HG02763 (cell line): ENCODE data around the gene NTSR1.

Experiments
- ATAC-seq: cut with Tn5 transposase; IDR thresholded peaks from one replicate; pipeline ENCODE4 v1.9.1; 2021; ENCODE audit warnings: mild to moderate bottlenecking, moderate library complexity; ENCODE audit not compliant: unreplicated experiment

Gene NTSR1

DNA sequence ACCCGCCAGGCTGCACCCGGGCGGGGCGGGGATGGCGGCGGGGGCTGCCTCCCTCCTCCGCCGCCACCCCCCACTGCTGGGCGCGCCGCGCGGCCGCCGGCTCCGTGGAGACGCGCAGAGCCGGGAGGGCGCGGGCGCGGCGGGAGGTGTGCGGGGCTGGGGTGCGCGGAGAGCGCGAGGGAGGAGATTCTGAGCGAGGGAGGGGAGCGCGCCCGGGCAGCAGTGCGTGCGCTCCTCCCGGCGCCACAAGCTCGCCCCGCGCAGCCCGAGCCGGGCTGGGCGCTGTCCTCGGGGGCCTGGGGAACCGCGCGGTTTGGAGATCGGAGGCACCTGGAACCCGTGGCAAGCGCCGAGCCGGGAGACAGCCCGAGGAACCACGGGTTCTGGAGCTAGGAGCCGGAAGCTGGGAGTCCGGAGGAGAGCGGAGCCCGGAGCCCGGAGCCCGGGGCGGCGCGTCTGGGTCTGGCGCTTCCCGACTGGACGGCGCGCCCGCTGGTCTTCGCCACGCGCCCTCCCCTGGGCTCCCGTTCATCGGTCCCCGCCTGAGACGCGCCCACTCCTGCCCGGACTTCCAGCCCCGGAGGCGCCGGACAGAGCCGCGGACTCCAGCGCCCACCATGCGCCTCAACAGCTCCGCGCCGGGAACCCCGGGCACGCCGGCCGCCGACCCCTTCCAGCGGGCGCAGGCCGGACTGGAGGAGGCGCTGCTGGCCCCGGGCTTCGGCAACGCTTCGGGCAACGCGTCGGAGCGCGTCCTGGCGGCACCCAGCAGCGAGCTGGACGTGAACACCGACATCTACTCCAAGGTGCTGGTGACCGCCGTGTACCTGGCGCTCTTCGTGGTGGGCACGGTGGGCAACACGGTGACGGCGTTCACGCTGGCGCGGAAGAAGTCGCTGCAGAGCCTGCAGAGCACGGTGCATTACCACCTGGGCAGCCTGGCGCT lies at the start of gene NTSR1:
Gene NTSR1 (plus strand): TSS at position 246 of the 946 bp plus-strand sequence. CDS start 372 bp downstream, at position 618.
- ATAC-seq, result no peak

DNA sequence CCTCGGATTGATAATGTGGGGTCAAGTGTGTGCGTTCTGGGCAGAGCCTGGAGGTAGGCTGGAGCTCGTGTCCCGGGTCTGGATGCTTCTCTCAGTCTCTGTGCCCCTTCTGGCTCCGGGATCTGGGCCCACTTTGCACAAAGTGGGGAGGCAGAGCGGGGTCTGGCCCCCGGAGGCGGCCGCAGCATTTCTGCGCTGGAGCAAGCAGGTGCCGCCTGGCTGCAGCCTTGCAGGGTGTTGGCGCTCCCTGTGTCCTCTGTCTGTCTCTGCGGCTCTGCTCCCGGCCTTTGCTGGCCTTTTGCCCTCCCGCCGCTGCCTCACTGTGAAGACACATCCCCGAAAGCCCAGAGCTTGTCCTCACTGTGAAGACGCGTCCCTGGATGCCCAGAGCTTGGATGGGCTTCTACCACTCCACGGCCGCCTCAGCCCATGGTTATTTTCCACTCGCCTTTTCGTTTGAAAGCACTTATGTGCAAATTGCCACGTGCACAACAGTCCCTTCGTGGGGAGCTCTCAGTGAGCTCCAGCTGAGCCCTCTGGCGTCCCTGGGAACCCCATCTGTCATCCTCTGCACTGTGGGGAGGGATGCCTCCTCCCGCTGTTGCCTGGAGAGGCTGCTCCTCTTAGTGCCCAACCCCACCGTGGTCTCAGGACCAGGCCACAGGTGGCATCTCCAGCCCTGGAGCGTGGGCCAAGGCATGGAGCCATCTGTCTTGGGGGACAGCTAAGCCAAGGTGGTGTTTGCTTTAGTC lies 49.0 kb upstream of the NTSR1 start:
- no peak for ATAC-seq

DNA sequence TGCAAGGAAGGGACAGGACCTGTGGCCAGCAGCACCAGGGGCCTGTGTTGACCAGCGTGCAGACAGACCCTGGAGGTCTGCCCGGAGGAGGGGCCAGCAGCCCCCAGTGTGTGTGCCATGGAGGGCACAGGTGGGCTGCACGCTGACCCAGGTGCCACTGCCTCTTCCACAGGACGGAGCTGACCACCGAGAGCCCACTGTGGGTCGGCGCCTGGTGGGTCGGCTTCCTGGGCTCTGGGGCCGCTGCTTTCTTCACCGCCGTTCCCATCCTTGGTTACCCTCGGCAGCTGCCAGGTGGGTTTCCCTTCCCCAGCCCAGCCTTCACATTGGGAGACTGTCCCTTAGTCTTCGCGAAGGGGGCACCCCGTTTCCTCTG lies 48.4 kb upstream of the NTSR1 start:
- ATAC-seq, result no peak

DNA sequence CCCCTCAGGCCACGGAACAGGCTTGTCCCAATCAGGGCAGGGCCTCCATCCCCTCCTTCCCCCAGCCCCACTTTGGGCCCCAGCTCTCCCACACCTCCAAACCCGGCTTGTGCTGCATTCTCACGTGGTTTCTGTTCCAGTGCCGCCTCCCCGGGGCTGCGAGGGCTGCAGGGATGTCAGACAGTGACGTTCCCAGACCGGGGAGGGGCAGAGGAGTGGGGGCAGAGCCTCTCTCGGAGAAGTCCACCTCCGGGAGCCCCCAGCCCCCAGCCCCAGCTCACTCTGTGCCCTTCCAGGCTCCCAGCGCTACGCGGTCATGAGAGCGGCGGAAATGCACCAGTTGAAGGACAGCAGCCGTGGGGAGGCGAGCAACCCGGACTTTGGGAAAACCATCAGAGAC lies 47.9 kb upstream of the NTSR1 start:
- ATAC-seq, result no peak

DNA sequence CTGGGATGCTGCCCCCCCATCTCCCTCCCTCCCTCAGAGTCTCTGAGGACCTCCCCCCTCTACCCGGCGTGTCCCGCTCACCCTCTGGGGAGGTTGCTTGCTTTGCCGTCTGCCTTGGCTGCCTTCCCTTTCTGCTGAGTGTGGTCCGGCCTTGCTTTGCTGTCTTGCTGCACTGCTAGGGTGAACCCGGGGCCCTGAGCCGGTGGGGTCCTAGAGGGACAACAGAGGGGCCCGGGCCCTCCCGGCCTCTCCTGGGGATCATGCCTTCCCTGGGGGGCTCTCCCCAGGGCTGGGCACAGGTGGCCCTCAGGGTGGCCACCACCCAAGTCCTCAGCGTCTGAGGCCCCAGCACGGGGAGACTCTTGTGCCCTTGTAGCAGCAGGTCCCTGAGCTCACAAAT lies 47.0 kb upstream of the NTSR1 start:
- ATAC-seq, result no peak

DNA sequence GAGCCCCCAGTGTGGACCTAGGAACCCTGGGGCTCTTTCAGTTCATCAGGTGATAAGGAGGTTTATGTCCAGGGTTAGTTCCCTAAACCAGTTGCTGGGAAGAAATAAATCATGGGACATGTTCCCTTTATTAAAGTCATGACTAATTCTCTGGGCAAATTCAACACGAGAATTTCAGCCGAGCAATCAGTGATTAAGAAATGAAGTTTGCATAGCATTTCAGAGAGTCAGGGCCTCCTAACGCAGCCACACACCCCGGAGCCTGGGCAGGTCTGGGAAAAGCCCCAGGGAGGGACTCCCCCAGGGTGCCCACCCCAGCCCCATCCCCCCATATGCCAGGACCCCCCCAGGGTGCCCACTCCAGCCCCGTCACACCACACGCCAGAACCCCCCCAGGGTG lies 46.2 kb upstream of the NTSR1 start:
- no peak for ATAC-seq

DNA sequence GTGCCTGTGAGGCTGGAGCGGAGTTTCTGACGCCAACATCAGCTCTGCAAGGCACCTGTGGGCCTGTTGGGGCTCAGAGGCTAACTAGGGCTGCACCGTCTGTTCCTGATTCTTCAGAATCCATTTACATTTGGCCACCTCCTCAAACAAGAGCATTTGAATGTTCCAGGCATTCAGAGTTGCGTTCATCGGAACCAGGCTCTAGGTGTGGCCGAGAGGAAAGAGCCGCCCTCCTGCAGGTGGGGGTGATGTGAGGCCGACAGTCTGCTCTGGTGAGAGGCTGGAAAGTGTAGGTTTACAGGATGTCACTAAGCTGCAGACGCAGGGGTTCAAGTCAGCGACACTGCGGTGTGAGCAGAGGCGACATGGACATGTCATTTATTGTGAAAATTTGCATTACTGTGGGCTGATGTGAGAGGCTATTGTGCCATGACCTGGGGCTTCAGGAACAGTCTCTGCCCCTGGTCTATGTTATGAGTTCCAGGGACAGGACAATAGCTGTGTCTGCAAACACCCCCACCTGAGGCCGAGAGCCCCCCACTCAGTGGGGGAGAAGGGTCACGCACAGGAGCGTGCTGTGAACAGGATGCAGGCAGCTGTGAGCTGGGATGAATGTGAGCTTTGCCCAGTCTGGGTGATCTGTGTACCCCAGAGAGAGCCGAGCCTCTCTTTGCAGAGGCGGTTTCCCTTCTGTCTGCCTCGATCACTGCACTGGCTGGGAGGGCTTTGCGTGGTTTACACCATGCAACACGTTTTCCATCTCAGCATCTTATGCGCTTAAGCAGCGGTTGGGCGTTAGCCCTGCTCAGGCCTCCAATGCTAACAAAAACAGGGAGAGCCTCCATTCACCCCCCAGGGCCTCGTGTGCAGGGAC lies 45.3 kb upstream of the NTSR1 start:
- ATAC-seq, result no peak

DNA sequence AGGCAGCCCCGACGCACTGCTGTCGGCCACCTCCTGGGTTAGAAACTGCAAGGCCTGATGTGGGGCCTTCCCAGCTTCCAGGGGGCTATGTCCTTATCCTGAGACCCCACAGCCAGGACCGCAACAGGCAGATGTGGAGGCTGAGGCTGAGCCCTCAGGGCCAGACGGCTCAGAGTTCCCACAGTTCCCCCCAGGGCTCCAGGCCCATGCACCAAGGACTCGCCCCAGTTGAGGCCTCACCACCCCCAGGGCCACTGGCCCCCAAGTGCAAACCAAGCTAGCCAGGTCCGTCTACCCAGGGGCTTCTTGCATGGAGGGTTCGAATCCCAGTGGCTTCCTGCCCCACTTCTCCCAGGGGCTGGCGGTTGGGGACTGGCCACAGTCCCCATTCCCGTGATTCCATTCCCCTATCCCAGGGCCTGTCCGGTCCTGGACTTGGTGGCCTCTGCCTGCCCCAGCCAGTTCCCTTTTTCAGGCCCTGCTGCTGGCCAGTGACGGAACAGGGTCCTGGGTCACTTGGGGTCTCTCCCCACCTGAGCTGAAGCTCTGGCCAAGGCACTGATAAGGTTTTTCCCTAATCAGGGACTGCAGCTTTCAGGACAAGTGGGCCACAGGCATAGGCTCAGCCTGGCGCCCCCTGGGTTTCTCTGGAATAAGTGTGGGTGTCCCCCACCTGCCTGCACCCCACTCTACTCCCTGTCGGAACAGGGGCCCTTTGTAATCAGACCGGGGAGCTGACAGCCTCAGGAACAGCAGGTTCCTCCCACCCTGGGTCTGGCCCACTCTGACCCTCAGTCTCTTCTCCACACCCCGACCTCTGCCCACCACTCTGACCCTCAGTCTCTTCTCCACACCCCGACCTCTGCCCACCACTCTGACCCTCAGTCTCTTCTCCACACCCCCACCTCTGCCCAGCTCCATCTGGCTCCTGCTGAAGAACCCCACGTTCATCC lies 44.3 kb upstream of the NTSR1 start:
- ATAC-seq, result no peak

DNA sequence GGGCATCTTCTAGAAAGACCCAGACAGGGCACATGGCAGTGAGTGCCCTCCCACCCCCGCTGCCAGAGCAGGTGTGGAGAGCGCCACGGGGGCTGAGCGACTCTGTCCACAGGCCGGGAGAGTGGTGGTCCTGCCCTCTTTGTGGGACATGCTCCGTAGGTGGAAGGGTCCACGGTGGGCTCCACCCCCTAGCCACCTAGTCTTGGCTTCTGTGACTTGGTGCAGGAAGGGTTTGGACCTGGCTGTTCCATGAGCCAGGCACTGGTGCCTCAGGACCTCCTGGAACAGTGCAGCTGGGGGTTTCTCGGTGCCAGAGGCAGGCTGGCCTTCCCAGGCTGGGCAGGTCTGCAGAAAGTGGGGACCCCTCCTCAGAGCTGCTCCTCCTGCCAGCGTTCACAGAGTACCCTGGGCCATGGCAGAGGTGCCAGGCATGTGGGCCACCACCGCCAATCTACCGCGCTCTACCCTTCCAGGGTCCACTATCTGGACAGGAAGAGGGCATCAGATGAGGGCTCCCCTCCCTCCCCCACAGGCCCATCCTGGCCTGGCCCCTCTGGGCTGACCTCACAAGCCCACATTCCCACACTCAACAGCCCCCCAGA lies 43.4 kb upstream of the NTSR1 start:
- ATAC-seq, result no peak

DNA sequence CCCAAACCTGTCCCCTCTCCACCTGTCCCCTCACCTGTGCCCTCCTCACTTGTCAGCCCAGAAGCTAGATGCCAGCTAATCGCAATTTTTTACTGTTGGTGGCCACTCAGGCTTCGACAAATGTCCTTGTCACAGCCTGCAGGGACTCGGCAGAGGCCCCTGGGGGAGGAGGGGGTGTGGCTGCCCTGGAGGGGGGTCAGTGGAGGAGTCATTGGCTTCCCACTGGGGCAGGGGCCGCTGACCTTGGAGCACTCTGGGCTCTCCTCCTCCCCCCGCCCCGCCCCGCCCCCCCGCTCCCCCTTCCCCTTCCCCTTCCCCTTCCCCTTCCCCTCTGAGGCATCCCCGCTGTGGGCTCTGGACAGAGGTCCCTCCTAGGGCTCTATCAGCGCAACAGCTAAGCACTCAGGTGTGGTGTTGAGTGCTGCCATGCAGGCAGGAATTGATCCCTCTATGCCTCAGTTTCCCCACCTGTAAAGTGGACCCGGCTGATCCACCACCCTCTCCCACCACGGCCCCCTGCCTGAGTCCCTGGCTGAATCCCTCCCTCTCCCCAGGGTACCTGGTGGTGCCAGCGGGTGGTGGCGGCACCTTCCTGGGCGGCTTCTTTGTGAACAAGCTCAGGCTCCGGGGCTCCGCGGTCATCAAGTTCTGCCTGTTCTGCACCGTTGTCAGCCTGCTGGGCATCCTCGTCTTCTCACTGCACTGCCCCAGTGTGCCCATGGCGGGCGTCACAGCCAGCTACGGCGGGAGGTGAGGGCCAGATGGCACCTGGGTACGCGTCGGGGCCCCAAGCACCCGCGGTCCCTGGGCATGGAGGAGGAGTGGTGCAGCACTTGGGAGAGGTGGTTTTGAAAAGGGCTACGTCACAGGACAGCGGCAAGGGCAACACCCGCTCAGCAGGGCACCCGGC lies 42.6 kb upstream of the NTSR1 start:
- no peak for ATAC-seq

DNA sequence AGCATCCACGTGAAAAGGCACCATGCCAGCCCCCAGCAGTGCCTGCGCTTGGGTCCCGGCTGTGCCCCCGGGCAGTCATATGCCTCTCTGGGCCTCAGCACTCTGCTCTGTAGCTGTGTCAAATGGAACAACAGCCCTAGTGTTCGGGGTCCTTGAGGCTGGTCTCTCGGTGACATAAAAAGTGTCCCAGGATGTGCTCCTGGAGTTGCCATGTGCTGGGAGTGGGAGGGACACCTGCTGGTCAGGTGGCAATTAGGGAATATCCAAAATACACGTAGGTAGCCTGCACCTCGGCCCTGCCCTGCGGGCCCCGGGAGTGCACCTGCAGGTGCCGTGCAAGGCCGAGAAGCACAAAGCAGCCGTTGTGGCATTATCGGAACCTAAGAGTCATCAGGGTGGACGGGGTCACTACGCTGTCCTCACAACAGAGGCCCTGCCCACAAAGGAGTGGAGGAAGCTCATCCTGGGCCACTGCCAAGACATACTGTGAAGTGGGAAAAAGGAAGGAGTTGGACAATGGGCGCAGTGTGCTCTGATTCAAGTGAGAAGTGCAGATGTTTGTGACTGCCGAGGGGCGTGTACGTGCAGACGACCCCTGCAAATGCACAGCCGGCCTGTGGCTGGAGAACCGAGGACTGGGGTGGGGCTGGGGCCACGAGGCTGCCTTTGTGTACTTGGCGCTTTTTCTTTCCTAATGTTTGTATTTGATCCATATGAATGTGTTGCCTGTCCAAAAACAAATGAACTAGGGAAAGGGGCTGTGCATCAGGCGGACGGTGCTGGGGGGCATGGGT lies 41.7 kb upstream of the NTSR1 start:
- ATAC-seq, result no peak

DNA sequence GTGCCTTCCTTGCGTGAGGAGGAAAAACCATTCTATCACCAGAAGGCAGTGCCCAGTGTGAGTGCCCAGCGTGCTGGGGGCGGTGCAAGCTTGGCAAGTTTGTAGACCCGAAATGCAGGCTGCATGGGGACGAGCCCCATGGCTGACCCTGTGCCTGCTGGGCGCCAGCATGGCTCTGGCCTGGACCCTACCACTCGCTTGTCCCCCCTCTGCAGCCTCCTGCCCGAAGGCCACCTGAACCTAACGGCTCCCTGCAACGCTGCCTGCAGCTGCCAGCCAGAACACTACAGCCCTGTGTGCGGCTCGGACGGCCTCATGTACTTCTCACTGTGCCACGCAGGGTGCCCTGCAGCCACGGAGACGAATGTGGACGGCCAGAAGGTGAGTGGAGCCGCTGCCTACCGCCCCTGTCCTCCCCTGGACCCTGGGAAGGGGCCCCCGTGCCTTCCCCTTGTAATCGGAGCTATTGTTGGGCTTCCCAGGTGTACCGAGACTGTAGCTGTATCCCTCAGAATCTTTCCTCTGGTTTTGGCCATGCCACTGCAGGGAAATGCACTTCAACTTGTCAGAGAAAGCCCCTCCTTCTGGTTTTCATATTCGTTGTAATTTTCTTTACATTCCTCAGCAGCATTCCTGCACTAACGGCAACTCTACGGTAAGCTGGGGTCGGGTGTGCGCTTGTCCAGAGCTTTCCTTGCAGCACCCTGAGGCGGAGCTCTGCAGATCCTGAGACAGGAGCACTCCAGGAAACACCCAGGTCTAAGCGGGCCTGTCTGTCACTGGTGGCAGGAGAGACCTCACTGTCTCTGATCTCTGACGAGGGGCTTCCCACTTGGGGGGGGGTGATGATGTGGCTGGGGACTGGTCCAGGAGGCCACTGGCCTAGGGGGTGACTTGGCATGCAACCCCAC lies 40.9 kb upstream of the NTSR1 start:
- ATAC-seq, result no peak

DNA sequence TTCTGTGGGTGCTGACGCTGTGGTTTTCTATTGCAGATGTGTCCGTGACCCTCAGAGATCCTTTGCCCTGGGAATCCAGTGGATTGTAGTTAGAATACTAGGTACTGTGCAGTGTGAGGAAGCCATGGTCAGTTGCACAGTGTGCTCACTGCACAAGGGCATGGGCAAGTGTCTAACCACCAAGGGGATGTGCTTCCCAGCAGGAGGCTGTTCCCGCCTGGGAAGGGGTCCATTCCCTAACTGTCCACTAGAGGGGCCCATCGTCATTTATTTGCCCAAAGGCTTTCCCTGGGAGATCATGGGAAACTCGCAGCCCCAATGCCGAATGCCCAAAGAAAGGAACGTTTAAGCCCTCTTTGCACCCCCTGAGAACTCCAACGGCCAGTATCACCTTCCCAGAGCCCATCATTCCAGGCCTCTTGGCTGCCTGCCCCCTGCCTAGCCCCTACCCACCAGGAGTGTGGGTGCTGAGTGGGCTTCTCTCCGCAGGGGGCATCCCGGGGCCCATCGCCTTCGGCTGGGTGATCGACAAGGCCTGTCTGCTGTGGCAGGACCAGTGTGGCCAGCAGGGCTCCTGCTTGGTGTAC lies 40.1 kb upstream of the NTSR1 start:
- ATAC-seq, result no peak

DNA sequence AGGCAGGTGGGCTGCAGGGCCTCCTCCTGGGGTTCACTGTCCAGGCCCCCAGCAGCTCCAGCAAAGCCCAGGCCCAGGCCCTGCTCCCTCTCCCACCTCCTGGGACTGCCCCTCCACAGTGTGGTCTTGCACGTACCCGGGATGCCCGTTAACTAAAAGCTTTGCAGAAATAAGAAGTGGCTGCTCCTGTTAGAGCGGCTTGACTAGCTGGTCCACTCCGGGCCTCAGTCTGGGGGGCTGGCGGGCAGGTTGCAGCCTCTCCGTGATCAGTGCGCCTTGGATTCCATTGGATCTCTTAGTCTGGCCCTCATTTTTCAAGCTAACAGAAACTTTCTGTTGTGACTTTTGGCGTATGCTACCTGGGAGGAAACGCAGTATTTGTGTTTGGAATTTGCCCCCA lies 39.4 kb upstream of the NTSR1 start:
- ATAC-seq, result no peak

DNA sequence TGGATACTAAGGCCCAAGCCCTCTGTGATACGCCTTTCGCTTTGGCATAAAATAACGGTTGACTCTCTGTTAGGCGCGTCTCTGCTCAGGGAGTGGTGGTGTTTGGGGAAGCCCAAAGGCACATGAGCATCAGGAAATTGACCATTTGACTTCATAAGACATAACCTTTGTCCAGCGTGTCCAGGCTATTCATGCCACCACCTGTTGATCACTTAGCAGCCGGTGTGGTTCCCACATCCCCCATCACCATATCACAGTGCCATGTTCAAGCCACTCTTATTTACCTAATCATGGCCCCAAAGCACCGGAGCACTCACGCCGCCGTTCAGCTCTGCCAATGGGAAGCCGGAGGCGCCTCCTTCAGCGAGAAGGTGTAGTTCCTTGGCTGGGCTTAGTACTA lies 38.5 kb upstream of the NTSR1 start:
- ATAC-seq, result no peak

DNA sequence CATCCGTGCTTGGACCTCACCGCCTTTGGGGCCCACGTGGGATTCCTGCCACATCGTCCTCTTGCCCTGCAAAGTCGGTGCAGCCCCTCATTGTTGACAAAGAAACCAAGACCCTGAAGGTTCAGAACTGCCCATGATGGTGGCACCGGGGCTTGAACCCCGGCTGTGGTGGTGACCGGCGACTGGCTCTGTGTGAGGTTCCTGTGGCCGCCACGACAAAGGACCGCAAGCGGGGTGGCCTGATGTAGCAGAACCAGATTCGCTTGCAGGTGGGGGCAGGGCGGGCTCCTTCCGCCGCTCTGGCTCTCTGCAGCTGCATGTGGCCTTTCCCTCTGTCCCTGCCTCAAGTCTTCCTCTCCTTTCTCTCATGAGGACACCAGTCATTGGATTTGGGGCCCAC lies 37.6 kb upstream of the NTSR1 start:
- ATAC-seq, result no peak
